PC-3 (cell line): ENCODE results near the gene CDIP1. TPM values are rescaled to one million over a fixed set of nuclear protein-coding genes. Genes with fewer than 3 reads are reported as not detected.
"Not testable (repeated sequence)": the region's sequence is repeated elsewhere in the genome, so short reads cannot be mapped to it uniquely, and the experiment has no call there.

Experiments used
- ATAC-seq: fragments of 200-7000 bp; cut with Tn5 transposase; 2 replicates; pipeline ENCODE4 v1.9.1; 2020; ENCODE audit warnings: mild to moderate bottlenecking, moderate library complexity
- BruUV-seq: library from RNA; stranded (reverse); fragments of 400-500 nt; replicated peaks from 2 replicates; lab custom pipeline; 2021; lab: Mats Ljungman, UMichigan
- CTCF ChIA-PET: fragments of 300-600 bp; sonication (Branson Sonifier 250); formaldehyde crosslinking; loops from one replicate; lab custom pipeline; 2022; ENCODE audit warnings: antibody characterized with exemption; lab: Charles Lee
- POLR2A ChIA-PET: fragments of 300-600 bp; sonication (Branson Sonifier 250); formaldehyde crosslinking; loops from one replicate; lab custom pipeline; 2022; ENCODE audit warnings: antibody characterized with exemption; ENCODE audit not compliant: unreplicated experiment; lab: Charles Lee
- DNase-seq: peaks from one replicate; pipeline ENCODE4 v3.0.0-alpha.2; 2015
- H2AFZ ChIP-seq: fragments of 300-600 bp; sonication (generic); 2 replicates; pipeline ENCODE4 v1.6.0; 2016; ENCODE audit warnings: antibody characterized with exemption, low read length
- H3F3A ChIP-seq: fragments of 300-600 bp; sonication (generic); one replicate; pipeline ENCODE4 v1.6.0; 2017; ENCODE audit warnings: antibody characterized with exemption, low read length, control low read depth, mild to moderate bottlenecking; ENCODE audit not compliant: unreplicated experiment
- H3K27ac ChIP-seq: fragments of 300-600 bp; sonication (generic); 2 replicates; pipeline ENCODE4 v1.5.1; 2016; ENCODE audit warnings: mild to moderate bottlenecking, low read length
- H3K27me3 ChIP-seq: fragments of 300-600 bp; sonication (generic); 2 replicates; pipeline ENCODE4 v1.6.1; 2016; ENCODE audit warnings: low read length, mixed read lengths
- H3K36me3 ChIP-seq: fragments of 300-600 bp; sonication (generic); 2 replicates; pipeline ENCODE4 v1.6.1; 2016; ENCODE audit warnings: low read depth, mixed run types, low read length, mixed read lengths
- H3K4me1 ChIP-seq: fragments of 300-600 bp; sonication (generic); 2 replicates; pipeline ENCODE4 v1.5.1; 2016; ENCODE audit warnings: low read length; ENCODE audit not compliant: insufficient read depth
- H3K4me2 ChIP-seq: fragments of 300-600 bp; sonication (generic); 2 replicates; pipeline ENCODE4 v1.6.0; 2016; ENCODE audit warnings: low read length
- H3K4me3 ChIP-seq: fragments of 300-600 bp; sonication (generic); 2 replicates; pipeline ENCODE4 v1.5.1; 2016; ENCODE audit warnings: mild to moderate bottlenecking, low read length, mixed read lengths
- H3K79me2 ChIP-seq: fragments of 300-600 bp; sonication (generic); 2 replicates; pipeline ENCODE4 v1.6.1; 2017; ENCODE audit warnings: low read length, mixed read lengths
- H3K9ac ChIP-seq: fragments of 300-600 bp; sonication (generic); 2 replicates; pipeline ENCODE4 v1.6.0; 2016; ENCODE audit warnings: mild to moderate bottlenecking, low read length
- H3K9me2 ChIP-seq: fragments of 300-600 bp; sonication (generic); replicated peaks from 2 replicates; pipeline ENCODE4 v1.6.1; 2016; ENCODE audit warnings: mixed run types, low read length, mixed read lengths
- H3K9me3 ChIP-seq: fragments of 300-600 bp; sonication (generic); 2 replicates; pipeline ENCODE4 v1.6.1; 2016; ENCODE audit warnings: low read length, mixed read lengths
- H4K20me1 ChIP-seq: fragments of 300-600 bp; sonication (generic); 2 replicates; pipeline ENCODE4 v1.6.1; 2016; ENCODE audit warnings: low read length, mixed read lengths
- CTCF ChIP-seq: fragments of 300-600 bp; sonication (generic); conservative IDR thresholded peaks from 2 replicates; pipeline ENCODE4 v1.5.1; 2017; ENCODE audit warnings: antibody characterized with exemption, low read depth, mild to moderate bottlenecking, low read length
- EZH2 ChIP-seq: fragments of 300-600 bp; sonication (generic); IDR thresholded peaks from one replicate; pipeline ENCODE4 v1.6.1; 2017; ENCODE audit warnings: antibody characterized with exemption, mild to moderate bottlenecking, low read length; ENCODE audit not compliant: unreplicated experiment
- EZH2phosphoT487 ChIP-seq: fragments of 300-600 bp; sonication (generic); IDR thresholded peaks from 2 replicates; pipeline ENCODE4 v1.6.1; 2018; ENCODE audit warnings: mild to moderate bottlenecking, antibody characterized with exemption, low read length, borderline replicate concordance
- intact Hi-C: fragments of 100-400 bp; cut with micrococcal nuclease; formaldehyde crosslinking; loops from 2 replicates; pipeline ENCODE4 v1.9.0; 2023
- total RNA-seq: library from RNA; depleted of rRNA; stranded (reverse); fragments of >200 nt; gene quantifications from 2 replicates; pipeline ENCODE4 v1.2.3, GENCODE V29; 2014

CDIP1 gene
- total RNA-seq, 1 experiment from 2014 or later, result 8.7 TPM

- BruUV-seq, result no TSS peak
- Histone ChIP-seq H3K27ac (no peak overlapping the region), H3K79me2 (no peaks in the 10 kb centered on the region), H3K4me2 (no peak overlapping the region), H3K9ac (no peak overlapping the region), H3K9me3 (no peaks in the 10 kb centered on the region), H2AFZ (no peak overlapping the region), H3K36me3 (no peaks in the 10 kb centered on the region), H3K9me2 (no peaks in the 10 kb centered on the region), H3K27me3 (no peaks in the 10 kb centered on the region), H3F3A (no peaks in the 10 kb centered on the region), H3K4me1 (peaks cover 11% of the 10 kb centered on the region), H4K20me1 (no peaks in the 10 kb centered on the region), H3K4me3 (no peak overlapping the region)
- ChIA-PET CTCF (no interaction called here), POLR2A (no interaction called here)
- ATAC-seq, result no peak
- DNase-seq, result no peak
- intact Hi-C loops, result no loop called here
- TF ChIP-seq CTCF, result no peak
- no peak for TF ChIP-seq EZH2phosphoT487
- TF ChIP-seq EZH2, result no peak
Observed at GRCh38 chr16:4576008-4576407, 37.4 kb upstream of the CDIP1 start.

- Histone ChIP-seq H3K9ac (no peak overlapping the region), H3K36me3 (no peaks in the 10 kb centered on the region), H3K27me3 (no peaks in the 10 kb centered on the region), H3K9me3 (no peaks in the 10 kb centered on the region), H3K79me2 (no peaks in the 10 kb centered on the region), H3K4me2 (no peak overlapping the region), H3F3A (no peaks in the 10 kb centered on the region), H3K4me1 (peaks cover 5% of the 10 kb centered on the region), H3K9me2 (no peaks in the 10 kb centered on the region), H2AFZ (no peak overlapping the region), H4K20me1 (no peaks in the 10 kb centered on the region), H3K4me3 (no peak overlapping the region), H3K27ac (no peak overlapping the region)
- intact Hi-C loops, result no loop called here
- CTCF ChIA-PET, result no interaction called here
- TF ChIP-seq CTCF (no peak), EZH2phosphoT487 (no peak), EZH2 (no peak)
- ATAC-seq (no peak), DNase-seq (no peak)
- BruUV-seq, result no TSS peak
- POLR2A ChIA-PET, result no interaction called here
Observed at GRCh38 chr16:4574919-4575705, 36.5 kb upstream of the CDIP1 start.

GRCh38 chr16:4573926-4574325 lies 35.4 kb upstream of the CDIP1 start:
- DNase-seq, H3F3A ChIP-seq, H2AFZ ChIP-seq, H3K27me3 ChIP-seq, H3K4me3 ChIP-seq, H3K36me3 ChIP-seq, H3K9me2 ChIP-seq, BruUV-seq, H3K79me2 ChIP-seq, H3K4me1 ChIP-seq, H3K9me3 ChIP-seq, H4K20me1 ChIP-seq, H3K4me2 ChIP-seq, H3K9ac ChIP-seq, intact Hi-C loops, ATAC-seq, POLR2A ChIA-PET, H3K27ac ChIP-seq, CTCF ChIA-PET: not testable (repeated sequence)
